B cell (primary cell): ENCODE results near the gene NUB1. TPM values are rescaled to one million over a fixed set of nuclear protein-coding genes. Genes with fewer than 3 reads are reported as not detected.

Experiments
- ATAC-seq: fragments of 200-7000 bp; cut with Tn5 transposase; one replicate; pipeline ENCODE4 v1.10.0; 2021; ENCODE audit warnings: low read depth, mild to moderate bottlenecking, moderate number of reproducible peaks, moderate library complexity
- CTCF ChIA-PET: fragments of 350-600 bp; sonication (Branson Sonifier 250); formaldehyde crosslinking; loops from one replicate; lab custom pipeline; 2021; ENCODE audit warnings: antibody characterized with exemption, inconsistent platforms; lab: Charles Lee
- POLR2A ChIA-PET: fragments of 350-600 bp; sonication (Branson Sonifier 250); formaldehyde crosslinking; loops from one replicate; lab custom pipeline; 2021; ENCODE audit warnings: antibody characterized with exemption; lab: Charles Lee
- DNase-seq: peaks from one replicate; pipeline ENCODE4 v3.0.0; 2013
- H2AFZ ChIP-seq: 2 replicates; pipeline ENCODE4 v1.6.1; 2012; ENCODE audit warnings: mild to moderate bottlenecking, low read depth, low read length; ENCODE audit not compliant: insufficient read depth, poor library complexity, severe bottlenecking
- H3K27ac ChIP-seq, 2 donors: 1 replicate in 1 of 2; 2 replicates in 1 of 2; pipeline ENCODE4 v1.5.1; 2012 to 2013; ENCODE audit warnings: low read length in 2 of 2, mild to moderate bottlenecking in 2 of 2, moderate library complexity in 1 of 2
- H3K27me3 ChIP-seq, 4 experiments: fragments of 200-600 bp in 1 of 4; sonication (generic) in 1 of 4; replicated peaks in 1 of 4; 1 replicate in 2 of 4; 2 replicates in 2 of 4; pipeline versions ENCODE4 v1.6.1 to v1.7.0; 2013 to 2016; ENCODE audit warnings: low read length in 3 of 4, mild to moderate bottlenecking in 2 of 4, mixed read lengths in 1 of 4, moderate library complexity in 1 of 4; ENCODE audit not compliant: insufficient read depth in 4 of 4, control insufficient read depth in 3 of 4; ENCODE audit errors: control extremely low read depth in 1 of 4
- H3K36me3 ChIP-seq, 2 experiments: replicated peaks in 1 of 2; 1 replicate in 1 of 2; 2 replicates in 1 of 2; pipeline versions ENCODE4 v1.6.1 to v1.7.1; 2013; ENCODE audit warnings: low read length in 1 of 2; ENCODE audit not compliant: insufficient read depth in 2 of 2, control insufficient read depth in 1 of 2; ENCODE audit errors: control extremely low read depth in 1 of 2, extremely low read depth in 1 of 2
- H3K4me1 ChIP-seq, 2 donors: fragments of 200-600 bp in 1 of 2; sonication (generic) in 1 of 2; 1 replicate in 1 of 2; 2 replicates in 1 of 2; pipeline versions ENCODE4 v1.5.1 to v1.6.1; 2013 to 2017; ENCODE audit warnings: low read length in 2 of 2; ENCODE audit not compliant: control insufficient read depth in 2 of 2, insufficient read depth in 2 of 2
- H3K4me2 ChIP-seq: replicated peaks from 2 replicates; pipeline ENCODE3; 2012; ENCODE audit warnings: mild to moderate bottlenecking, low read depth, low read length; ENCODE audit not compliant: poor library complexity, severe bottlenecking
- H3K4me3 ChIP-seq, 5 experiments: fragments of 200-600 bp in 1 of 5; sonication (generic) in 1 of 5; 1 replicate in 3 of 5; 2 replicates in 2 of 5; pipeline versions ENCODE4 v1.5.1 to v1.7.0; 2011 to 2016; ENCODE audit warnings: low read length in 4 of 5, mild to moderate bottlenecking in 4 of 5, low read depth in 2 of 5, control low read depth in 1 of 5, moderate library complexity in 1 of 5; ENCODE audit not compliant: insufficient read depth in 1 of 5; ENCODE audit errors: control extremely low read depth in 1 of 5, extremely low read depth in 1 of 5
- H3K79me2 ChIP-seq: fragments of 200-600 bp; sonication (generic); one replicate; pipeline ENCODE4 v1.6.0; 2016; ENCODE audit warnings: low read length; ENCODE audit not compliant: control insufficient read depth, insufficient read depth
- H3K9ac ChIP-seq: fragments of 200-600 bp; sonication (generic); 2 replicates; pipeline ENCODE4 v1.6.1; 2017; ENCODE audit warnings: mild to moderate bottlenecking, low read length, moderate library complexity
- H3K9me3 ChIP-seq, 3 donors: one replicate each; pipeline versions ENCODE4 v1.6.1 to v1.7.1; 2013; ENCODE audit warnings: low read length in 2 of 3; ENCODE audit not compliant: control insufficient read depth in 2 of 3, insufficient read depth in 1 of 3; ENCODE audit errors: control extremely low read depth in 1 of 3
- H4K20me1 ChIP-seq: 2 replicates; pipeline ENCODE4 v1.6.0; 2012; ENCODE audit warnings: mild to moderate bottlenecking, low read length; ENCODE audit not compliant: insufficient read depth, control insufficient read depth, poor library complexity, severe bottlenecking
- H3K27ac Mint-ChIP-seq: one replicate; pipeline ENCODE4 v1.8.0; 2021; ENCODE audit warnings: mixed read lengths
- H3K27me3 Mint-ChIP-seq: one replicate; pipeline ENCODE4 v1.8.0; 2021; ENCODE audit warnings: mixed read lengths
- H3K4me1 Mint-ChIP-seq: one replicate; pipeline ENCODE4 v1.8.0; 2021; ENCODE audit warnings: mixed read lengths
- H3K4me3 Mint-ChIP-seq: one replicate; pipeline ENCODE4 v1.8.0; 2021; ENCODE audit warnings: mixed read lengths
- H3K9me3 Mint-ChIP-seq: one replicate; pipeline ENCODE4 v1.8.0; 2022; ENCODE audit warnings: mixed read lengths; ENCODE audit not compliant: insufficient read depth
- CTCF ChIP-seq: fragments of 200-600 bp; IDR thresholded peaks from one replicate; pipeline ENCODE4 v1.8.0; 2022; ENCODE audit warnings: antibody characterized with exemption, mild to moderate bottlenecking
- EZH2 ChIP-seq: IDR thresholded peaks from 2 replicates; pipeline ENCODE4 v1.6.1; 2012; ENCODE audit warnings: borderline replicate concordance, low read depth, mild to moderate bottlenecking, moderate library complexity, low read length; ENCODE audit not compliant: insufficient read depth, poor library complexity, severe bottlenecking
- WGBS: methylation state at CpG from one replicate; pipeline ENCODE4 v1.1.5; 2013; ENCODE audit warnings: missing lambda C conversion rate; ENCODE audit not compliant: insufficient coverage; 5-methylcytosine and 5-hydroxymethylcytosine counted together
- intact Hi-C: fragments of 100-400 bp; cut with micrococcal nuclease; formaldehyde crosslinking; loops from one replicate; pipeline ENCODE4 v1.10.0; 2022
- polyA plus RNA-seq: library from polyadenylated mRNA; depleted of rRNA; stranded (reverse); fragments of >200 nt; gene quantifications from 2 replicates; pipeline ENCODE4 v1.2.3, GENCODE V29; 2012
- total RNA-seq, 2 donors: library from RNA; stranded (reverse); fragments of 120-200 nt in 1 of 2; gene quantifications; 1 replicate in 1 of 2; 2 replicates in 1 of 2; pipeline versions ENCODE4 v1.2.3 to v1.2.4, GENCODE V29; 2013 to 2022

NUB1 gene
- total and polyA plus RNA-seq, 2 donors (not counting 1 experiment from before 2014, with no cell fraction given): 55.0 to 104 TPM

GRCh38 chr7:151391358-151391730, 49.7 kb downstream of the NUB1 start:
- Histone ChIP-seq H3K9me3 (no peaks in the 10 kb centered on the region), H3K4me2 (no peak overlapping the region), H4K20me1 (no peaks in the 10 kb centered on the region), H3K79me2 (no peaks in the 10 kb centered on the region), H3K4me3 (no peak overlapping the region), H3K27me3 (peaks cover 0 to 9% (median 0%) of the 10 kb centered on the region in 4 experiments), H3K36me3 (no peaks in the 10 kb centered on the region), H2AFZ (no peak overlapping the region), H3K9ac (no peak overlapping the region), H3K27ac (no peak overlapping the region), H3K4me1 (no peaks in the 10 kb centered on the region)
- CTCF ChIA-PET: no interaction called here
- Mint-ChIP-seq H3K4me1 (no peaks in the 10 kb centered on the region), H3K4me3 (no peak overlapping the region), H3K27me3 (peaks cover 25% of the 10 kb centered on the region), H3K9me3 (no peaks in the 10 kb centered on the region), H3K27ac (no peak overlapping the region)
- intact Hi-C loops: no loop called here
- WGBS: 95% methylated on average over 6 of the region's 9 CpGs
- ATAC-seq (no peak), DNase-seq (no peak)
- POLR2A ChIA-PET: no interaction called here
- TF ChIP-seq CTCF (no peak), EZH2 (no peak)

- H3K36me3 ChIP-seq: no peaks in the 10 kb centered on the region
- H3K79me2 ChIP-seq: no peaks in the 10 kb centered on the region
- DNase-seq: no peak
- no peak overlapping the region for H3K4me3 Mint-ChIP-seq
- POLR2A ChIA-PET: no interaction called here
- H3K27me3 Mint-ChIP-seq: peaks cover 25% of the 10 kb centered on the region
- H3K27me3 ChIP-seq: peaks cover 0 to 9% (median 0%) of the 10 kb centered on the region in 4 experiments
- H3K27ac ChIP-seq: no peak overlapping the region
- no peaks in the 10 kb centered on the region for H3K9me3 Mint-ChIP-seq
- CTCF ChIA-PET: no interaction called here
- WGBS: 92% methylated on average over 7 of the region's 8 CpGs
- H3K27ac Mint-ChIP-seq: no peak overlapping the region
- no peaks in the 10 kb centered on the region for H3K4me1 Mint-ChIP-seq
- intact Hi-C loops: no loop called here
- TF ChIP-seq EZH2 (no peak), CTCF (no peak)
- no peak overlapping the region for H2AFZ ChIP-seq
- no peak overlapping the region for H3K4me2 ChIP-seq
- ATAC-seq: no peak
- peaks cover 0 to 6% (median 0%) of the 10 kb centered on the region in 3 donors for H3K9me3 ChIP-seq
- no peak overlapping the region for H3K4me3 ChIP-seq
- no peaks in the 10 kb centered on the region for H3K4me1 ChIP-seq
- H3K9ac ChIP-seq: no peak overlapping the region
- no peaks in the 10 kb centered on the region for H4K20me1 ChIP-seq
These were observed 50.4 kb downstream of the NUB1 start for GRCh38 chr7:151392002-151392401.
